GM21360 (cell line): ENCODE measurements around the gene FAM180B.

Source experiments
- ATAC-seq: cut with Tn5 transposase; IDR thresholded peaks from one replicate; pipeline ENCODE4 v1.9.1; 2021; ENCODE audit warnings: mild to moderate bottlenecking, moderate library complexity; ENCODE audit not compliant: unreplicated experiment

Gene FAM180B

DNA sequence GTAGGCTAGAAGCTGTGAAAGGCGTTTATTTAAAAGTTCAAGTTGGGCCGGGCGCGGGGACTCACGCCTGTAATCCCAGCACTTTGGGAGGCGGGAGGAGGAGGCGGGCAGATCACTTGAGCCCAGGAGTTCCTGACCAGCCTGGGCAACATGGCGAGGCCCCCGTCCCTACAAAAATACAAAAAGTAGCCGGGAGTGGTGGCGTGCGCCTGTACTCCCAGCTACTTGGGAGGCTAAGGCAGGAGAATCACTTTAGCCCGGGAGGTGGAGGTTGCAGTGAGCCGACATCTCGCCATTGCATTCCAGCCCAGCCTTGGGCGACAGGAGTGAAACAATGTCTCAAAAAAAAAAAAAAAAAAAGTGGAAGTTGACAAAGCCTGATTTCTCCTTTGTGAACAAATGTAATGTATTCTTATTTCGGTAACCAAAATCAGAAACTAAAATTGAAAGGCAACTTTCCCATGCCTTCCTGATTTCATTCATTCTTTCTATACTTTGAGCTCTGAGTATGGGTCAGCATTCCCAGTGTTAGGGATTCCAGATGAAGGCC lies 20.3 kb upstream of the FAM180B start:
- ATAC-seq = no peak

- ATAC-seq = no peak
Measured at GRCh38 chr11:47569646-47570045, 16.8 kb upstream of the FAM180B start.

DNA sequence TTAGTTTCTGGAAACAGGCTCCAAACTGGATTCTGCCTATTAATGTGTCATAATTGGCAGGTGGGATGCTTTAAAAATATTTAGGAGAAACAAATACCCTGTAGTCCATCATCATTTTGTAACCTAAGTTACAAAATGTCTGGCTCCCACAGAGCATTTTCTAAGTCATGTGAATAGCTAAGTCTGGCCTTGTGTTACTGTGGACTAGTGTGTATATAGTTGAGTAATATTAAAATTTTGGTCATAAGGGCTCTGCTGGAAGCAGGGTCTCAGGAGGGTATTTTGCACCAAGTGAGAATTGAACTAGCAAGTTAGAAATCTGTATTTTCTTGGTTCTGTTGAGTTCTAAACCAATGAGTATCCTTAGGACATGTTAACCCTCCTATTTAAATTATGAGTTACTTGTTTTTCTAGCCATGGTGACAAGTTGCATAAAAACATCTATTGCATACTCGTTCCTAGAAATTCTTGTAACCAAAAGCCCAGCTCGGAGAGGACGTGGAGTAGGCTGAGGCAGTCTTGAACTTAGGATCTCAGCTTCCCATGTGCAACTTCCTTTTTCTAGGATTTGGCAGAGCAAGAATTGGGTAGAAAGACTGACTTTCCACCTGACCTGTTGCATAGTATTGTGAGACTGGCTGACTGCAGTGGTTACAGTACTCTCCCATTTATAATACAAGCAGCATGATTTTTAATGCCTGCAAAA lies 15.7 kb upstream of the FAM180B start:
- ATAC-seq = no peak

DNA sequence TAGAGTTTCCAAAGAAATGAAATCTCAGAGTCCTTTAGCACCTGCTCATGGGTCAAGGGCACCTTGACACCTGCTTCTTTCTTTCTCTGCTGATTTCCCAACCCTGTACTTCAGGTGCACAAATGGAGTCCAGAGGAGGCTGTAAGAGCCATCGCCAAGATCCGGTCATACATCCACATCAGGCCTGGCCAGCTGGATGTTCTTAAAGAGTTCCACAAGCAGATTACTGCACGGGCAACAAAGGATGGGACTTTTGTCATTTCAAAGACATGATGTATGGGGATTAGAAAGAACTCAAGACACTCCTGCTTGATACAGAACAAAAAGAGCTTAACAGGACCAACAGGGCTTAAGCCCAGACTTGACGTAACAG lies 15.1 kb upstream of the FAM180B start:
- ATAC-seq = no peak

DNA sequence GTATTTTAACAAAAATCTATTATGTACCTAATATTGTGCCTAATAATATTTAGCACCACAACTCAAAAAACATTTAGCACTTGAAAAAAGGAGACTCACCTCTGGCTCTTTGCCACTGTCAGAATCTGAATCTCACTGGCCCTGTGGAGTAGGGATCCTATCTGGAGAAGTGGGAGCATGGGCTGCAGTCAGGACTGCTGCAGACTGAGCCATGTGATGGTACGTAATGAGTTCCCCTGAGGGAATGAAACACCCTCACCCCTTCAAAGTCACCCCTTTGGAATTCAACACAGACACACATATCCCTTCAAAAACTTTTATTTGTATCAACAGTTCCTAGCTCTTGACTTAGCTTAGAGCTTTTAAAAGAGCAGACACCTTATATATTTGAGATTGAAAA lies 14.6 kb upstream of the FAM180B start:
- ATAC-seq = no peak

DNA sequence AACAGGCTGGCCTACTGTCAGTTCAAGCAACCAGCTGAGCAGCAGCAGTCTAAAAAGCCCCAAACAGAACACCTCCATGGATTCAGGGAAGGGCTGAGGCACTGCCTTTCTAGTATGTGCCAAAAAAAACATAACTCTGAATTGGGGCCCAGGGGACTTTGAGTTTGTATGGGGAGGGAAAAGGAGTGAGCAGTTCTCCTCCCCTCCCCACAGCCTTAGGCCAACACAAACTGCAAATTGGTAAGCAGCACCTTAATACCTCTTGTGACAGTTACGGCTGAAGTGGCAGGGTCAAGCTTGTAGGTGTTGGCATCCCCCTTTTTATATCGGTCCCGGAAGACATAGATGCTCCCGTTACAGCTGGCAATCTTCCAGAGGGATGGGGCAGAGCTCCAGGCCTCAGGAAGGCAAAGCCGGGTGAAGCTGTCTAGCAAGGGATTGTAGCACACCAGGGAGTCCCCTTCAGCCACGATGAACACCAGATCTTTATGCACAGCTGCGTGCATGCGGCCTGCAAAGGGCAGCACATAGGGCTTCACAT lies 13.7 kb upstream of the FAM180B start:
- ATAC-seq = no peak

GRCh38 chr11:47573321-47573720 lies 13.2 kb upstream of the FAM180B start:
- no peak for ATAC-seq

- ATAC-seq = no peak
Measured at GRCh38 chr11:47577460-47578041, 8.9 kb upstream of the FAM180B start.

DNA sequence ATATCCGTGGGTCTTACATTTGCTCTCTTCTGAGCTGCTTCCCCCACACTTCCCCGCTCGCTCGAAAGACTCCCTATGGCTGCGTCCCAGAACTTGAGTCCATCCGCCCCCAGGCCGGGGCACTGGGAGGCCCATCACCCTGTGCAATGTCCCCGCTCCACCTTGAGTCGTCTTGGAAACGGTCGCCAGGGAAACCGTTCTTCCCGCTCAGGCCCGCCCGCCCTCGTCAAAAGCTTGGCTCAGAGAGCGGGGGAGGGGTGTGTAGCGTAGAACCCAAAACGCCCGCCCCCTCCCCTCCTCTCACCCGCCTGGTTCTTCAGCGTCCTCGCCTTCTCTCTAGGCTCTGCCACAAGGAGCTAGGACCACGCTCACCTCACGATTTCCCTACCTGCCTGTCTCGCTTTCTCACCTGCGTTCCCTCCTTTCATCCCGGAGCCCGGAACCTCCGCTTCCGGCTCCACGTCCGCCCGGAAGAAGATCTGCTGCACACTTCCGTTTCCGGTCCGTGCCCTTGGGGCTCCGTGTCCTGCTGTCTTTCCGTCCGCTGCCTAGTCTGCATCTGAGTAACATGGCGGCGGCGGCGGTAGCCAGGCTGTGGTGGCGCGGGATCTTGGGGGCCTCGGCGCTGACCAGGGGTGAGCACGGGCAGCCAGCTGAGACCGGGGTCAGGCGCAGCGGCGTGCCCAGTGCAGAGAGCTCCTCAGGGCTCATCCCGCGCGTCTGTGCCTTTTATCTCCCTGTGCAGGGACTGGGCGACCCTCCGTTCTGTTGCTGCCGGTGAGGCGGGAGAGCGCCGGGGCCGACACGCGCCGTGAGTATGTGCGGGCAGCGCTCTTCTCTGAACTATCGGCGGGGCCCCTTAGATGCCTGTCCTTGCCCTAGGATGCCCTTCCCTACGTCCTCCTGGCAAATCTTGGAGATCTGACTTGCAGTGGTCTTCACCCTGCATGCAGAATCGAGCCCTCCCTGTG lies 7.7 kb upstream of the FAM180B start, which contains the start of the genes KBTBD4 and NDUFS3:
Gene KBTBD4 (minus strand): TSS at position 447 of the 971 bp plus-strand sequence. CDS start 19 bp downstream, at position 428.
Gene NDUFS3 (plus strand): TSS at position 551 of the 971 bp plus-strand sequence. CDS start 18 bp downstream, at position 569.
- peak; percentile 87 for ATAC-seq

- no peak for ATAC-seq
Measured at GRCh38 chr11:47583844-47584243, 2.6 kb upstream of the FAM180B start.

DNA sequence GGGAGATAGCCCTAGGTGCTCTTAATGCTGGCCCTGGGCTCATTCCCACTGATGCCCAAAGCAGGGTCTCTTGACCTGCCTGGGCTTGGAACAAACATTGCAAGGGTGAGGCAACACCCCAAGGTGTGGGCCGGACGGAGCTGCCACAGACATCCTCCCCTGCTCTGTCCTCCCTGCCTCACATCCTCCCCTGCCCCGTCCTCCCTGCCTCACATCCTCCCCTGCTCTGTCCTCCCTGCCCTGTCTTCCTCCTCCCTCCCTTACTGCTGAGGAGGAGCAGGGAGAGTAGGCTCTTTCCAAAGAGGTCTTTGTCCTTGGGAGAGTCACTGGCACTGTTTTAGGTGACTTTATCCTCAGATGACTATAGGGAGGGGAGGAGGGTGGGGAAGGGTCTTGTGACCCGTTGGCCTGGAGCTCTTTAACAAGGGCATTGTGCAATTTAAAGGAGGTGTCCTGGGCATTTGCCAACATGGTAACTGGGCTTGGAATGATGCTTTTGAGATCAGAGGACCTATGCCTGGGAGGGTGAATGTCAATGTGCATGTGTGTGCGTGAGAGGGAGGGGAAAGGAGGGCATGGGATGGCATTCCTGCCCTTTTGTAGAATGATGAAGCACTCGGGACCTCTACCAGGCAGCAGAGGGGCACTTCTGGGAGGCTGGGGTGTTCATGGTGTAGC lies 700 bp downstream of the FAM180B start:
- ATAC-seq = no peak

- ATAC-seq = no peak
Measured at GRCh38 chr11:47587723-47588326, 1.3 kb downstream of the FAM180B start.

DNA sequence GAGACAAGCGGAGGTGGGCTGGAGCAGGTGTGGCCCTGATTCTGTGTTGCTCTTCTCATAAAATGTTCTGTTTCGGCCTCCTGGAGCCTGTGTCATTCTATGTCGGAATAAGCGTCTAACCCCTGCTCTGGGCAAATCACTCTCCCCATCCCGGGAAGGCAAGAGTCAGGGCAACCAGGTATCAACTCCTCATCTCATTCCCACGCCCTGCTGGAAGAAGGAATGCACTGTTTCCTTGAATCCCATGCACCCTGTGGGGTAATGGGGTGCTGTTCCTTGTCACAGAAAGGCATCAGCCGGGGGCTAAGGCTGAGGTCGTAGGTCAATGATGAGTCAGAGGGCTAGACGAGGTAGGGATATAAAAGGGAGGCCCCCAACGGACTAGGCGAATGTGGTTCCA lies 2.6 kb downstream of the FAM180B start:
- no peak for ATAC-seq

GRCh38 chr11:47589584-47589976 lies 3.1 kb downstream of the FAM180B start:
- ATAC-seq = no peak

DNA sequence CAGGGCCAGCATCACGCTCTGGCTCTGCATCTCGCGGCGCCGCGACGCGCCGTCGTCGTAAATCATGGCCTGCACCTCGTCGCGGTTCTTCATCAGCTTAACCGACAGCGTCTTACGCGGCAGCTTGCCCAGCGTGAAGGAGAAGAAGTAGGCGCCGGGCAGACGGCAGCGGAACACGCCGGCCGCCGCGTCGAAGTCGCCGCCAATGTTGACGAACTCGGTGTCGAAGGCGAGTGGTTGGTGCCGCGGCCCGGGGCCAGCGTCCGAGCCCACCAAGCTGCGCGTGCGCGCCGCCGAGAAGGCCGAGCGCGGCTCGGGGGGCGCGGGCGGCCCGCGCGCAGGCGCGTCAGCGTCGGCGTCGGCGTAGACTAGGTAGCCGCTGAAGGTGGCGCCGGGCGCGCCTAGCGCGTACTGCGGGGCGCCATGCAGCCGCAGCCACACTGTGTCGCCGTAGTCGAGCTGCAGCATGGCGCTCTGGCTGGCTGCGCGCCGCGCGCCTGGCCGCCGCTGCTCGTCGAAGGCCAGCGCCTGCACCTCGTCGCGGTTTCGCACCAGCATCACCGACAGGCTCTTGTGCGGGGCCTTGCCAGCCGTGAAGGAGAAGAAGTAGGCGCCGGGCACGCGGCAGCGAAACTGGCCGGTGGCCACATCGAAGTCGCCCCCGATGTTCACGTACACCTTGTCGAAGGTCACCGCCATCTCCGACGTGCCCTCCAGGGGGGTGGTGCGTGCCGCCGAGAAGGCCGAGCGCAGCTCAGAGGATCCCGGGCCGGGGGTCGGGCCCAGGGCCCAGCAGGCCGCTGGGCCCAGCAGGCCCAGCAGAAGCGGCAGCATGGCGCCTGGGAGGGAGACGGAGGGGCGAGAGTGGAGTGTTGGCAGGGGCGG lies 3.7 kb downstream of the FAM180B start:
- no peak for ATAC-seq

GRCh38 chr11:47591764-47592163 lies 5.3 kb downstream of the FAM180B start:
- ATAC-seq = no peak

DNA sequence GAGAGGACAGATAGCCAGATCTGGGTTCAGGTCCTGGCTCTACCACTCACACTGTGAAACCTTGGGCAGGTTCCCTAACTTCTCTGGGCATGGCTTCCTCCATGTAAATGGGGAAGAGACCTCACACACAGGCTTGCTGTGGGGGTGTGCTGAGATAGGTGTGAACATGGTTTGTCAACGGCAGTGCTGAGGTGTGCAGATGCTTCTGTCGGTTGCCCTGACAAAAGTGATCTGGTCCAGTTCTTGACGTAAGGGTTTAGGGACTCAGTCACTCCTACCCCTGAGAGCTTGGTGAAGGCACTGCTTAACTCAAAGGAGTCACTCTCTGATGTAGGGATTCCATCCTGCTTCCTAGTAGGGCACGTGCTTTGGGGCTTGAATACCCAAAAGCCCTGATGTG lies 5.8 kb downstream of the FAM180B start:
- ATAC-seq = no peak

- ATAC-seq = no peak
Measured at GRCh38 chr11:47592970-47593369, 6.5 kb downstream of the FAM180B start.

DNA sequence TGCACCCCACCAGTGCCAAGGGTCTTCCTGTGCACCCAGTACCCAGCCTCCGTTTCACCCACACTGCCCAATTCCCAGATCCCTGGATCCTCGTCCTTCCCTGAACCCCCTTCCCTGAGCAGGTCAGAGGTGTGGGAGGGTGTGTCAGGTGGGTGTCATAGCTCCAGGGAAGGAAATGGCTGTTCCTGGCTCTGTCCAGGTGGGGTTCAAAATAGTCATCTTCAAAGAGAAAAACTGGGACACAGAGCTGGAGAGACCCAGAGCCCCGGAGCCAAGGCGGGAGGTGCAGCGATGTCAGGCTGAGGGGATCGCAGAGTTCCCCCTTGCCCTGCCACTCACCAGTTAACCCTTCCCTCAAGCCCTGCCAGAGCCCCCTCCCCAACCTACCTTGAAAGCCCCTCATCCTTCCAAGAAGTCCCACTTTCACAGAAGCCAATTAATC lies 7.0 kb downstream of the FAM180B start:
- no peak for ATAC-seq
